ENCODE results near the gene EMILIN2.
"Not testable (repeated sequence)": the region's sequence is repeated elsewhere in the genome, so short reads cannot be mapped to it uniquely, and the experiment has no call there.

Gene EMILIN2

DNA sequence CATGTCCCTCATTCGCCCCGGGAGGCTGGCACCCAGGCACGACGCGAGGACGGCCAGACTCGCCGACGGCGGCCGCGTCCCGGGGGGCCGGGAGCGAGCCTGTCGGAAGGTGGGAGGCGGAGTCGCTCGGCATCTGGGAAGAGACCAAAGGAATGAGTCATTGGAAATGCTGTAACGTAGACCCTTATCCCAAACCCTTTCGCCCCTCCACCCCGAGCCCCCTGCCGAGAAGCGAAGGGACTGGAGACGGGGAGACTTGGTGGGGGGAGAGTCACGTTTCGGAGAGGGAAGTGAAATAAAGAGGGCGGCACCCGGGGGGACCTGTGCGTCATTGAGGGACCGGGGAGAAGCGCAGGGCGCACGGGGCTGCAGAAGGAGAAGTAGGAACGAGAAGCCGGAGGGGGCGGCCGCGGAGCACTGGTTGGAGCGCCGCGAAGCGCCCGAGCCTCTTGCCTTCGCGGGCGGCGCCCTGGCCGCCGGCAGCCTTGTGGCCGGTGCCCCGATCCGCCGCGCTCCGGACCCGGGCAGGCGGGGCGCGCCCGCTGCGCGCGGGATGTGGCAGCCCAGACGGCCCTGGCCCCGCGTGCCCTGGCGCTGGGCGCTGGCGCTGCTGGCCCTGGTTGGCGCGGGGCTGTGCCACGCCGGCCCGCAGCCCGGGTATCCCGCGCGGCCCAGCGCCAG, at the start of gene EMILIN2:
Gene EMILIN2, plus strand, starts transcription at position 371 of the 681 bp plus-strand sequence. Its CDS starts 183 bp downstream, at position 554.
- no peak for DNase-seq (ENCODE audit: low read depth)

DNA sequence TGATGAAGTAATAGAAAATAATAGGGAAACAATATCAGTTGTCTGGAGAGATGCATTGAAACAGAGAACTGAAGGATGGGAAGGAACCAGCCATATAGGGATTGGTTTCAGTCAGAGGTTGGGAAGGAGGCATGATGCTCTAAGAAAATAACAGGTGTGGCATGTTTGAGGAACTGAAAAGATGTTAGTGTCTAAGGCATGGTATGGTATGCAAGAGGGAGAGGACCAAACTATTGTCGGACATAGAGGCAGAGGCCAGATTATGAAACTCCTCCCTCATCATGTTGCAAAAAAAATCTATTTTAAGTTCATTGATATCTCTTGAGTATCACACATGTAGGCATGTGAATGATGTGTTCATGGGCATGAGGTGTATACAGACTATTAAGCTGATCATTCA, 48.9 kb upstream of the EMILIN2 start:
- DNase-seq (ENCODE audit: low read depth) = no peak

DNA sequence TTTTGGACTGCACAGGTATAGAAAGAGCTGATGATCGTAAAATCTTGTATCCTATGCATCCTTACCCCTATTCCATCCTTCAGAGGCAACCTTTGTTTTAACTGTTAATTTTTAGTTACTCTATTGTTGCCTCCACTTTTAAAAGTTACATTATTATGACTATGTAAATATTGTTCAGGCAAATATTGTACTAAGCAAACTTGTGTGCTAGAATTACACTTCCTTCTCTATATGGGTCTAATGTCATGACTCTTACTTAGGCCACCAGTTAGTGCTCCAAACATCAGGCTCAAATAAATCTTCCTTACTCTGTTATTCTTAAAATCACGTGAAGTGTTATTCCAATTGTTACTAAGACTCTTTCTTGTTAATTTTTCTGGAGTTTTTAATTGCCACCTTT, 47.4 kb upstream of the EMILIN2 start:
- no peak for DNase-seq (ENCODE audit: low read depth)

DNA sequence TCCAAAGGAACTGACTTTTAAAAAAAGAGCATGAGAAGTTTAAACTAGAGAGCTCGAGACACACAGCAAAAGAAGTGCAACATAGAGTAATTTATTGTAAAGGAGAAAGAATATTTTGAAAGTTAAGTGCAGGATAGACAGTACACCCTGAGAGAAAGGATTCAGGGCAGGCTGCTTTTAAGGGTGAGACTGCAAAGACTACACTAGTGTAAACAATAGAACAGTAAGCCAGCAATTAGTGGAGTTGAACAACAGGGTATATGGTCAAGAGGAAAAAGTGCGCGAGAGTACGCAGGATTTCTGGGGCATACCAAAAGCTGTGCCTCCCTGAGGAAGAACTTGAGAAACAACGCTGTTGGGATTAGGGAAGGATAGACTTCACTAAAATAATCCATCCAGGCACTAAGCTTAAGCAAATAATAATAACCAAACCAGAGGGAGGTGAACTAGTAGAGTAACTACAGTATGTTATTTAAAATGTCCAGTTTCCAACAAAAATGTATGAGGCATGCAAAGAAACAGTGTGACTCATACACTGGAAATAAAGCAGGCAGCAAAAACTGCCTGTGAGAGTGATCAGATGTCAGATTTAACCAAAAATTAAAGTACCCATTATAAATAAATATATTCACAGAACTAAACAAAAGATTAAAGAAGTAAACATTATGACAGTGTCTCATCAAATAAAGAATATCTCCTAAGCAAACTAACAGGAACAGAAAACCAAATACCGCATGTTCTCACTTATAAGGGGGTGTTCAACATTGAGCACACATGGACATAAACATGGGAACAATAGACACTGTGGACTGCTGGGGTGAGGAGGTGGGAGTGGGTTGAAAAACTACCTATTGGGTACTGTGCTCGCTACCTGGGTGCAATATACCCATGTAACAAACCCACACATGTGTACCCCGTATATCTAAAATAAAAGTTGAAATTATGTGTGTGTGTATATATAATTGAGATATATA, 40.5 kb upstream of the EMILIN2 start:
- DNase-seq (ENCODE audit: low read depth) = no peak

DNA sequence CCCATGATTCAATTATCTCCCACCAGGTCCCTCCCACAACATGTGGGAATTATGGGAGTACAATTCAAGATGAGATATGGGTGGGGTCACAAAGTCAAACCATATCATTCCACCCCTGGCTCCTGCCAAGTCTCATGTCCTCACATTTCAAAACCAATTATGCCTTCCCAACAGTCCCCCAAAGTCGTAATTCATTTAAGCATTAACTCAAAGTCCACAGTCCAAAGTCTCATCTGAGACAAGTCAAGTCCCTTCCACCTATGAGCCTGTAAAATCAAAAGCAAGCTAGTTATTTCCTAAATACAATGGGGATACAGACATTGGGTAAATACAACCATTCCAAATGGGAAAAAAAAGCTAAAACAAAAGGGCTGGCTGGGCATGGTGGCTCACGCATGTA, 38.2 kb upstream of the EMILIN2 start:
- not testable (repeated sequence) for DNase-seq (ENCODE audit: low read depth)

DNA sequence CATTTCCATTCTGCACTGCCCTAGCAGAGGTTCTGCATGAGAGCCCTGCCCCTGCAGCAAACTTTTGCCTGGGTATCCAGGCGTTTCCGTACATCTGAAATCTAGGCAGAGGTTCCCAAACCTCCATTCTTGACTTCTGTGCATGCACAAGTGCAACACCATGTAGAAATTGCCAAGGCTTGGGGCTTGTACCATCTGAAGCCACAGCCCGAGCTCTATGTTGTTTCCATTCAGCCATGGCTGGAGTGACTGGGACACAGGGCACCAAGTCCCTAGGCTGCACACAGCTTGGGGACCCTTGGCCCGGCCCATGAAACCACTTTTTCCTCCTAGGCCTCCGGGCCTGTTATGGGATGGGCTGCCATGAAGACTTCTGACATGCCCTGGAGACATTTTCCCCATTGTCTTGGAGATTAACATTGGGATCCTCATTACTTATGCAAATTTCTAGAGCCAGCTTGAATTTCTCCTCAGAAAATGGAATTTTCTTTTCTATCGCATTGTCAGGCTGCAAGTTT, 37.1 kb upstream of the EMILIN2 start:
- DNase-seq (ENCODE audit: low read depth) = not testable (repeated sequence)

DNA sequence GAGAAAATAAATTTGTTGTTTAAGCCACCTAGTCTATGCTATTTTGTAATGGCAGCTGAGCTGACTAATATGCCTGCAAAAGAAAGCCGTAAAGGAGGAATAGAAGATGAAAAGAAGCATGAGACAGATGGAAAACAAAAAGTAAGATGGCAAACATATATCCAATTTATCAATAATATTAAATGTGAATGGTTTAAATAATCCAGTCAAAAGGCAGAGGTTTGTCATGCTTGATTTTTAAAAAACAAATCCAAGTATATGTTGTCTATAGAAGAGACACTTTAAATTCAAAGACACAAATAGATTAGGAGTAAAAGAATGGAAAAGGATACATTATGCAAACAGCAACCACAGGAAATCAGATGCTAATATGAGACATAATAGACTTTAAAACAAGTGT, 35.4 kb upstream of the EMILIN2 start:
- DNase-seq (ENCODE audit: low read depth) = no peak

DNA sequence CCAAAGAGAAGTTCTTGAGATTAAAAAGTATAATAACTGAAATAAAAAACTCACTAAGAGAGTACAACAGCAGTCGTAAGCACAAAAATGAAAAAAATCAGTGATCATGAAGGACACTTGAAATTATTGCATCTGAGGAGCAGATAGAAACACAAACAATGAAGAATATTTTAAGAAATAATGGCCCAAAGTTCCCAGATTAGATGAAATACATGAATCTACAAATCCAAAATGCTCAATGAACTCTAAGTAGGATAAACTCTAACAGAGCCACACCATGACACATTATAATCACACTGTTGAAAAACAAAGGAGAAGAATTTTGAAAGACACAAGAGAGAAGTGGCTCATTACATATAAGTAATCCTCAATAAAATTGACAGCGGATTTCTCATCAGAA, 31.9 kb upstream of the EMILIN2 start:
- no peak for DNase-seq (ENCODE audit: low read depth)

DNA sequence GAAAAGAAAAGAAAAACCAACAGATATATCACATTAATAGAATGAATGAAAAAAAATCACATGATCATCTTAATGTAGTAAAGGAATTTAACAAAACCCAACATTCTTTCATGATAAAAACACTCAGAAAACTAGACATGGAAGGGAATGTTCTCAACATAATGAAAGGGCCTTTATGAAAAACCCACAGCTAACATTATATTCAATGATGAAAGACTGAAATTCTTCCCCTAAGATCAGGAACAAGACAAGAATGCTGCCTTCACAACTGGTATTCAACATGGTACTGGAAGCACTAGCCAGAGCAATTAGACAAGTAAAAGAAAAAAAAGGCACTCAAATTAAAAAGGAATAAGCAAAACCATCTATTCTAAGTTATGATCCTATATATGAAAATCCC, 28.5 kb upstream of the EMILIN2 start:
- DNase-seq (ENCODE audit: low read depth) = no peak

DNA sequence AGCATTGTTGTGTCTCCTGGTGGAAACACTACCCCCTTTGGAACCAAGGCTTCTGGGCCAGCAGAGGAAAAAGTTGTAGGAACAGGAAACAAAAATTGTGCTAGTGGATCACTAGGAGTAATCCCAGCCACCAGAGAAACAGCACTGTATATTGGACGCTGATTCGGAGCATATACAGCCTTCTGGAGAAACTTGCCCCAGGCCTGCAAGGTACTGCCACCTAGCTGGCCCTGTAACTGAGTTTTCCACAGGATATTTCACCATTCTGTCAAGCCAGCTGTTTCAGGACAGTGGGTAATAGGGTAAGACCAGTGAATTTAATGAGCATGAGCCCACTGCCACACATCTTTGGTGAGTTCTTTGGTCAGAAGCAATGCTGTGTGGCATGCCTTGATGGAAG, 25.1 kb upstream of the EMILIN2 start:
- no peak for DNase-seq (ENCODE audit: low read depth)

DNA sequence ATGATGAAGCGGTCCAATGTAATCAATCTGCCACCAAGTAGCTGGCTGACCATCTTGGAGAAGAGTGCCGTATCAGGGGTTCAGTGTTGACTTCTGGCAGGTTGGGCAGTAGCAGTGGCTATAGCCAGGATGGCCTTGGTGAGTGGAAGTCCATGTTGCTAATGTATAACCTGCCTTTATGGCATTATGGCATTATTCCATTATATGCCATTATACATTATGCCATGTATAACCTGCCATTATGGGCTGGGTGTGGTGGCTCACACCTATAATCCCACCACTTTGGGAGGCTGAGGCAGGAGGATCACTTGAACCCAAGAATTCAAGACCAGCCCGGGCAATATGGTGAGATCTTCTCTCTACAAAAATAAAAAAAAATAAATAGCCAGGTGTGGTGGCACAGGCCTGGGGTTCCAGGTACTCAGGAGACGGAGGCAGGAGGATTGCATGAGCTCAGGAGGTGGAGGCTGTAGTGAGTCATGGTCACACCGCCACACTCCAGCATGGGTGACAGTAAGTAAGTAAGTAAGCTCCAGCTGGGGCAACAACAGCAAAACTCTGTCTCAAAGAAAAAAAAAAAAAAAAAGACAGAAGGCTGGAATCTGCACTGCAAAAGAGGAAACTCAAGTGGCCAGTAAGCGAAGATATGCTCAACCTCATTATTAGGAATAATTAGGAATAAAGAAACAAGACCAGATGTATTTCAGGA, 24.4 kb upstream of the EMILIN2 start:
- no peak for DNase-seq (ENCODE audit: low read depth)

DNA sequence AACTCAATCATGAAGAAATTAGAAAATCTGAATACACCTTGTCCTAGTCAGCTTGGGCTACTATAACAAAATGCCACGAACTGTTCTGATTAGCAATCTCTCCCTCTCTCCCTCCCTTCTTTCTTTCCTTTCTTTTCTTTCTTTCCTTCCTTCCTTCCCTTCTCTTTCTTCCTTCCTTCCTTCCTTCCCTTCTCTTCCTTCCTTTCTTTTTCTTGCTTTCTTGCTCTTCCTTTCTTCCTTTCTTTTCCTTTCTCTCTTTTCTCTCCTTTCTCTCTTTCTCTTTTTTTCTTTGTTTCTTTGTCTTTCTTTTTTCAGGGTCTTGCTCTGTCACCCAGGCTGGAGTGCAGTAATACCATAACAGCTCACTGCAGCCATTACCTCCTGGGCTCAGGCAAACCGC, 23.6 kb upstream of the EMILIN2 start:
- DNase-seq (ENCODE audit: low read depth) = no peak

DNA sequence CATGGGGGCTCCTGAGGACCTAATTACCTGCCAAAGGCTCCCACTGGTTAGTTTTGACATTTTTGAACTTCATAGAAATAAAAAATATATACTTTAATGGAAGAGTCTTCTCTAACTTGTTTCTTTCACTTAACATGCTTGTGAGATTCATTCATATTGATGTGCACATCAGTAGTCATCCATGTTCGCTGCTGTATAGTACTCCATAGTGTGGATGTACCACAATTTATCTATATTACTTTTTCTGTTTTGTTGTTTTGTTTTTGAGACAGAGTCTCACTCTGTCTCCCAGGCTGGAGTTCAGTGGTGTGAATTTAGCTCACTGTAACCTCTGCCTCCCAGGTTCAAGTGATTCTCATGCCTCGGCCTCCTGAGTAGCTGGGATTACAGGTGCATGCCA, 22.8 kb upstream of the EMILIN2 start:
- DNase-seq (ENCODE audit: low read depth) = no peak

DNA sequence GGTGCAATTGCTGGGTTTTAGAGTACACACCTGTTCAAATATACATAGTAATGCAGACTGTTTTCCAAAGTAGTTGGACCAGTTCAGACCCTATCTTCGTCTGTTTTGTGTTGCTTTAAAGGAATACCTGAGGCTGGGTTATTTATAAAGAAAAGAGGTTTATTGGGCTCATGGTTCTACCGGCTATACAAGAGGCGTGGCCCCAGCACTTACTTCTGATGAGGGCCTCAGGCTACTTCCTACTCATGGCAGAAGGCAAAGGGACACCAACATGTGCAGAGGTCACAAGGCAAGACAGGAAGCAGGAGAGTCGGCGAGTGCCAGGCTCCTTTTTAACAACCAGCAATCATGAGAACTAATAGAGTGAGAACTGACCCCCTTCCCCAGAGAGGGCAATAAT, 21.9 kb upstream of the EMILIN2 start:
- no peak for DNase-seq (ENCODE audit: low read depth)

DNA sequence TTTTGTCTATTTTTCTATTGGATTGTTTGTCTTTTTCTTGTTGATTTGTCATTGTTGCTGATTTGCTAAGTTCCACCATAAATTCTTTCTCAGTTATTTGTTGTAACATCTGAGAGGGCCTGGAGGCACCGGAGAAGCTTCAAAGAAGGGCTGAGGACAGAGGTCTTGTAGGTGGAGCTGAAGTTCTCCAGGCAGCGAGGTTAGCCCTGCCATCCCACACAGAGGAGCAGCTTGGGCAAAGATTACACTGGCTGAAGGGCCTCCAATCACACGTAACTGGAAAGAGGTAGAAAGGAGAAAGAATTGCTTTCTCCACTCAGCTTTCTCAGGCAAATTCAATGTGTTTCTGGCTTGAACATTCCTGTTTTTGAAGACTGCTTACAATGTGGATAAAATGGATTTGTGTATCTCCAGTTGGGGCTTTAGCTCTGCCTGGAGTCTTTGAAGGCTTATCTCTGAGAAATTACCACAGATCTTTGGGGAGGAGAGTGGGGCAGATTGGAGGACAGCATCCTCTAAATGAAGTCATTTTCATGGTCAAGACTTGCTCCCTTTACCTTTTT, 21.1 kb upstream of the EMILIN2 start:
- no peak for DNase-seq (ENCODE audit: low read depth)

DNA sequence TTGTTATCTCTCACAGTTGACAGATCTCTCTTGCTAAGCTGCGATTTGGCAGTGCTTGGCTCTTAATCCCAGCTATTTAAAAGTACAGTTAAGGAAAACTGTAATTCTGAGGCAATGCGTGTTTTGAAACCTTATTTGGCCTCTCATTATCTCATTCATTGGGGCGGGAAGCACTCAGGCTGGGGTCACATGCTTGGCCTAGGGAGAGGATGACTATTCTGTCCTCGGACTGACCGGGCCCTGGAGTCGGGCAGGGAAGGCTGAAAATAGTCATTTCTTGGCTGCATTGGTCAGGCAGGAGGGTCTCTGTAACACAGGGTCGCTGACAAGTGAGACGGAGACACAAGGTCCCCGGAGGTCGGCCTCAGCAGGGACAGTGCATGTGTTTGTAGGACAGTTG, 20.2 kb upstream of the EMILIN2 start:
- no peak for DNase-seq (ENCODE audit: low read depth)

DNA sequence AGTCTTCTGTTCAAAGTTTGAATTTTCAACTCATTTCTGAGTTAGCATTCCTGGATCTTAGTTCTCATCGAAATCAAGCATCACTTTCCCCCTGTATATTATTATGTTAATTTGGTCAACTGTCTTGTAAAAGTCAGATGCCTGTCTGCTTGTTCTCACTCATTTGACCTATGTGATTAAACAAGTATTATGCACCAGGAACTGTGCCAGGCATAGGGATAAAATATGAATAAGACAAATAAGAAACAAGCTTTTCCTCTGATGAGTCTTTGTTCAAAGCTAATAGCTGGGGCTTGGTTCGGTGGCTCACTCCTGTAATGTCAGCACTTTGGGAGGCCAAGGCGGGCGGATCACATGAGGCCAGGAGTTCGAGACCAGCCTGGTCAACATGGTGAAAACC, 19.7 kb upstream of the EMILIN2 start:
- no peak for DNase-seq (ENCODE audit: low read depth)

DNA sequence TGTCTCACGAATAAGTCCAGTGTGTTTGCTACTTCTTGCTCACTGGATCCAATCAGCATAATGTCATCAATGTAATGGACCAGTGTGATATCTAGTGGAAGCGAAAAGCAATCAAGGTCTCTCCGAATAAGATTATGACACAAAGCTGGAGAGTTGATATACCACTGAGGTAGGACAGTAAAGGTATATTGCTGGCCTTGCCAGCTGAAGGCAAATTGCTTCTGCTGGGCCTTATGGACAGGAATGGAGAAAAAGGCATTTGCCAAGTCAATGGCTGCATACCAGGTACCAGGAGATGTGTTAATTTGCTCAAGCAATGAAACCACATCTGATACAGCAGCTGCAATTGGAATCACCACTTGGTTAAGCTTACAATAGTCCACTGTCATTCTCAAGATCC, 10.7 kb upstream of the EMILIN2 start:
- DNase-seq (ENCODE audit: low read depth) = not testable (repeated sequence)

DNA sequence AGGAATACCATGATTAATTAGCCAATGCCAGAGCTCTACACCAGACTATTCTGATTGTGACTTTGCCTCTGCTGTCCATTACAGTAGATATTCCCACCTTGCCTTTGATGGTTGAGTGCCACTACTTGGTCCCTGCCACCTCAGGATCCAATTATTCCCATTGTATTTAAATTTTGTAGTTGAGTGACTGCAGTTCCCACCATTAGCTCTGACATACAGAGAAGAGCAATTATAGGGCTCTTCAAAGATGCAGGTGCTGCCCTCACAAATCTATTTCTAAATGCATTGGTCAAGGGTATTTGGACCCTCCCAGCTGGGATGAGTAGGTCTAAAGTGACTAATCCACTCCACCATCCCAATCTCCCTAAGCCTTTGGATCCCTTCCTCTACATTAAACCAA, 9.5 kb upstream of the EMILIN2 start:
- DNase-seq (ENCODE audit: low read depth) = not testable (repeated sequence)

DNA sequence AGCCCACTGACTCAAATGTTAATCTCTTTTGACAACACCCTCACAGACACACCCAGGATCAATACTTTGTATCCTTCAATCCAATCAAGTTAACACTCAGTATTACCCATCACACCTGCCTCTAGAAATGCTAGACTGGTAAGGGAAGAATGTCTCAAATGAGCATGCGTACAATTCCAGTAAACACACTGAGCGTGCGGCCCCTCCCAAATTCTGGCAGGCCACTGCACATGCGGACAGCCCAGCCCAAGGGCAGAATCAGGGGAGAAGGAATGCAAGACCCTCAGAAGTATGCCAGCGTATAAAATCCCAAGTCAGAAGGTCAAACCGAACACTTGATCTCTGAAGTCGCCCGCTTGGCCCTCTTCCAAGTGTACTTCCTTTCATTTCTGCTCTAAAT, 7.6 kb upstream of the EMILIN2 start:
- DNase-seq (ENCODE audit: low read depth) = no peak

DNA sequence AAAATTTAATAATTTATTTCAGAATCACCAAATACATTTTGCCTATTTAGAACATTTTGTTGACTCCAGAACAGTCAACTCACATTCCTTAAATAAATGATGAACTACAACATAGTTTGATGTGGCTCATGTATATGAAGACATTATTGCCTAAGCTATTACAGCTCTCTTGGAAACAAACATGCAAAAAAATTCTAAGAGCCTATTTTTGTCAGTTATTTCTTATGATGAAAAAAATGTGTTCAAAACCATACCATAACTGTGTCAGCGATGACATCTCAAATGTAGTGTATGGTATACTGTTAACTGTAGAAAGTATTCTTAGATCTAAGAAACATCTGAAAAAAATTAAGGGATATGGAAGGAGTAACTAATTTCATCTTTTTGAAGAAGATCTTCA, 6.3 kb upstream of the EMILIN2 start:
- DNase-seq (ENCODE audit: low read depth) = no peak

DNA sequence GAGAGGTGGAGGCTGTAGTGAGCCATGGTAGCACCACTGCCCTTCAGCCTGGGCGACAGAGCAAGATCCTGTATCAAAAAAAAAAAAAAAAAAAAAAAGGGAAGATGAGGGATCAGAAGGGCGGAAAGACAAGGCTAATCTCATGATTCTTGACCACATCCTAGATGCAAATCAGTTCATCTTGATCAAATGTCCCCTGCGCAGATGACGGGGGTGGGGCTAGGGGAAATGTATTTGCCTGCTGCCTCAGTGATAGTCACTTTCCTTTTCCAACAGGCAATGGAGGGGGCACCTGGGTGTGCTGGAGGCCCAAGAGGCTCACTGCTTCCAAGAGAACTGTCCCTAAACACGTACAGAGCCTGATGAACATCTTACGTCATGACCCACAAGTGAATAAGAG, 3.7 kb upstream of the EMILIN2 start:
- no peak for DNase-seq (ENCODE audit: low read depth)
